GM10266 (cell line): ENCODE measurements around the gene MRPS26.

ENCODE experiments used
- DNase-seq: peaks from one replicate; pipeline ENCODE4 v3.0.0; 2012; ENCODE audit errors: extremely low spot score
- CTCF ChIP-seq: IDR thresholded peaks from 2 replicates; pipeline ENCODE4 v1.5.1; 2012; ENCODE audit warnings: mild to moderate bottlenecking, low read depth; ENCODE audit not compliant: control insufficient read depth, insufficient read depth; ENCODE audit errors: missing control alignments

Gene MRPS26

GRCh38 chr20:3081641-3082040, 35.8 kb downstream of the MRPS26 start:
- no peak for DNase-seq
- TF ChIP-seq CTCF = no peak

DNA sequence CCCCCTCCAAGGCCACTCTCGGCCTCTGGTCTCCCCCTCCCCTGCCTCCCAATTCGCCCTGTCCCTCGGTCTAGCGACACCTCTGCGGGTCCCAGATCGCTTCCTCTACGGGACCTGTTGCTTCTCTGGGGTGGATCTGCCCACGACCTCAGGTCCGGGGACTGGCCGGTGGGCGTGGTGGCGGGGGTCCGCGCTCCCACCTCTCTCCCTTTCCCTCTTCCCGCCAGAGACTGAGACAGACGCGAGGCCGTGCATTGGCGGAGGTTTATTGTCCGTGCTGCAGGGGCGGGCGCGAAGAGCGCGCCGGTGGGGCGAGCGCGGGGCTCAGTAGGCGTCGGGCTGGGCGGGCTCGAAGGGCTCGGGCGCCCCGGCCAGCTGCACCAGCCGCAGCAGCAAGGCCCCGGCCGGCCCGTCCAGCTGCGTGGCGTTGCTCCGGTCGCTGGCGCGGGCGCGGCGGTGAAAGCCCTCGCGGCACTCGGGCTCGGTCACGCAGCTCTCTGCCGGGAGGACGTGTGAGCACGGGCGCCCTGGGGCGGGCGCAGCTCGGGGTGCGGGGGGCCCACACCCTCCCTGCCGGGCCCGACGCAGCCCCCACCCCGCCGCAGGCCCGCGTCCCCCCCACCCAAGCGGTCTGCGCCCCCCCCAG, 36.6 kb downstream of the MRPS26 start:
- no peak for DNase-seq
- TF ChIP-seq CTCF = no peak

DNA sequence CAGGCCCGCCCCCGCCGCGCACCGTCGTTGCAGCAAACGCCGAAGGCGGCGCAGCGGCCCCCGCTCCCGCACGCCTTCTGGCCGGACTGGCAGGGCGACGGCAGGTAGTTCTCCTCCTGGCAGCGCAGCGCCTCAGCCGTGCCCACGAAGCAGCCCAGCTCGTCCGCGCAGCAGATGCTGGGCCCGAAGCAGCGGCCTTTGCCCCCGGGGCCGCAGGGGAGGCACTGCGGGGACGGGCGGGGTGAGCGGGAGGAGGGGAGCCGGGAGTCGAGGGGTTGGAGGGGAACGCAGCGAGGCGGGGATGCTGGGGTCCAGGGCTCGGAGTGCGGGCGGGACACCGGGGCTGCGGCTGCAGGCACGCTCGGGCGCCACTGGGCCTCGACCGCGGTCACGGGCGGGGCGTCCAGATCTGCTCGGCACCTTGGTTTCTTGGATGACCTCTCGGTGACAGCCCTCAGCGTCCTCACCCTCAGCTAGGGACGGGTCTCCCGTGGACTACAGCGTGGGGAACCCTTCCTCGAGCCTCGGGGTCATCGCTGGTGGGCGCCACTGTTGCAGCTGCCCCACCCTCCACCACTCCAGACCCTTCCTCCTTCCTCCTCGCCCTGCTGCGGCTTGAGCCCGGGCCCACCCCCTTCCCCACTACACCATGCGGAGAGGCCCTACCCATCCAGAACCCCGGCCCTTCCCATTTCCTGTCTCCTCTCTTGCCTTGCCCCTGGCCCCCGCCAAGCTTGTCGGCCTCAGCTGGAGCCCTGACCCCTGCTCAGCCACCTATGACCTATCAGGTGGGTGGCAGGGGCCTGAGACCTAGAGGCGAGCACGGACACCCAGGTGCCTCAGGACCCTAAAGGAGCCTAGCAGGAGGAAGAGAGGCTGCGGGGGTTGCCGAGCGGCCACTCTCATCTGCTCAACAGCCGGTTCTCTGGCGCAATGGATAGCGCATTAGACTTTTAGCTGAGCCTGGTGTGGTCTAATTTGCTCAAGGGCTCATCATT, 37.4 kb downstream of the MRPS26 start:
- DNase-seq = no peak
- no peak for TF ChIP-seq CTCF

- TF ChIP-seq CTCF = no peak
- no peak for DNase-seq
These were observed 38.6 kb downstream of the MRPS26 start, which contains the start of gene AVP for GRCh38 chr20:3084283-3084985. AVP (minus strand) TSS chr20:3084724; CDS start chr20:3084674, 50 bp downstream.

GRCh38 chr20:3084986-3085360, 39.1 kb downstream of the MRPS26 start:
- TF ChIP-seq CTCF = no peak

DNA sequence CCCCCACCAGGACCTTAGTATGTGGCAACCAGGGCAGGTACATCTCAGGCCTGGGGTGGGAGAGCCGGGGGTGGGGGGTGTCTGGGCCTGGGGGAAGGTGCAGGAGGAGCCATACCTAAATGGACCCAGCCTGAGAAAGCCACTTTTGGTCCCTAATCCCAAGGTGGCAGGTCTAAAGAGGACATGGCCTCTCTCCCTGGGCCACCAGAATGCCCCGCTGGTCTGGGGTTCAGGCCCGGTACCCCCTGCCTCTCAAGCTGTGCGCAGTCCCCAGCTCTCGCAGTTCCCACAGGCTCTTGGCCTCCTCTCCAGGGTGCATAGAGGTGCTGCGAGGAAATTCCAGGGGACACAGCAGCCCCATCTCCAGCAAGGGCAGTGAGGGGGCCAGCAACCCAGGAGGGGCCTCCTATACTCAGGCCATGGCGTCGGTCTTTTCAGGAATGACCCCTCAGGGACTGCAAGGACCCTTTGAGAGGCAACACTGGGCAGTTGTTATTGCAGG, 39.8 kb downstream of the MRPS26 start:
- DNase-seq = no peak
- no peak for TF ChIP-seq CTCF

More at GRCh38 chr20:3084986-3085360, 39.1 kb downstream of the MRPS26 start:
- no peak for DNase-seq
